Stimulated activated CD4-positive, alpha-beta T cell treated with anti-CD3 and anti-CD28 coated beads, Interleukin-15, amount 100 ng/mL, for 48 hours (primary cell): ENCODE measurements around the gene COL20A1.
"Not testable (repeated sequence)": the region's sequence is repeated elsewhere in the genome, so short reads cannot be mapped to it uniquely, and the experiment has no call there.

Experiments
- DNase-seq, 2 donors: peaks; one replicate each; pipeline ENCODE4 v3.0.0-alpha.2; 2020; ENCODE audit warnings: low read depth in 2 of 2

The COL20A1 gene

DNA sequence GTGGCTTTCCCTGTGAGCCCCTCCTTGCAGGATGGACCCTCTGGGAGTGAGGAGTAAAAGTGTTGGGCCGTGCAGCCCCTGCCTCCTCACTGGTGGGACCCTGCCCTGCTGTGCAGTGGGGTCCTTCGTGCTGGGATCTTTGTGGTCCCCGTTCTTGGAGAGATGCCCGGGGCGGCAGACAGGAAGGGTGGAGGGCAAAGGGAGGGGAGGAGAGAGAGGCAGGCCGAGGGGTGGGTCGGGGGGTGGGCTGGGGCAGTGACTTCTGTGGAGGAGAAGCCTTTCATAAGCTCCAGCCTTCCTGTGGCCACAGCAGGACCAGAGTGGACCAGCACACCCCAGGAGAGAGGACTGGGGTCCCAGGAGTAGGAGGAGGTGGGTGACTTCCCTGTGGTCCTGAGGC is at the start of gene COL20A1:
Gene COL20A1 (plus strand): TSS at position 283 of the 400 bp plus-strand sequence. CDS start 1,922 bp downstream, outside the sequence.
- DNase-seq, result no peak

DNA sequence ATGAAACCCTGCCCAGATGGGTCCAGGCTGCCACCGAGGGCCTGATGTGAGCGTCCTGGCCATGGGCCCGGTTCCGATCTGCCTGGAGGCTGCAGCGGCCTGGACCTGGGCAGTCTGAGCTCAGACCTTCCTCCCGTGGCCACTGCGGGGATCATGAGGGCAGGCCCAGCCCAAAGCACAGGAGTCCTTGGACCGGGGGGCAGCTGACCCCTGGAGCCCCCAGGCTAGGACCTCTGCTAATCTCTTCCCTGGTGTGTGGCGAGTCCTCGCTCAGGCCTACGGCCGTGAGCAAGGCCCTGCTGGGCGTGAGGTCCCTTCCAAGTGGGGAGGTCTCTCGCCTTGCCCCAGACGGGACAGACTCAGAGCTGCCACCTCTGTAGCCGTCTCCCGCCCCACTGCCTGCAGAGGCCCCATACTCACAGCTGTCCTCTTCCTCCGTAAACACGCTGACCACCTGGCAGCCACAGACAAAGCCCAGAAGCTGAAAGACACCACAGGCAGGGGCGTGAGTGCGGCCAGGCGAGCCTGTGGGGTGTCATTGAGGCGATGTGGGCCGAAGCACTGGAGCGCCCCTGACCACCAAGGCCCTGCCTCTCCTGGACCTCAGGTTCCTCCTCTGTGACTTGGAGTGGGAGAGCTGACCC is 49.3 kb upstream of the COL20A1 start:
- DNase-seq, result no peak

DNA sequence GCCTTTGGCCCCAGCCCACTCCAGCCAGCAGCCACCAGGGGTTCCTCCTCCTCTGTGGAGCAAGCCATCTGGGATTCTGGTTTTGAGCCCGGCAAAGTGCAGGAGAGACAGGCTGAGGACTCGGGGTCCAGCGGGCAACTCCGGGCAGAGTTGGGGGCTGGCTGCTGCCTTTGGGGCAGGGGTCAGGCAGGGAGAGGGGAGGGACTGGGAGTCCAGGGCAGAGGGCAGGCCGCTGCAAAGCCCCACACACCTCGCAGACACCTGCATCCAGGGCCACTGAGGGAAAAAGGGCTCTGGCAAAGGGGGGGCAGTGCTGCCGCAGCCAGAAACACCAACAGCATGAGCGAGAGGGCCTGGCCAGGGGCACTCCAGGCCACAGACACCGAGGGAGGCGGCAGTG is 48.5 kb upstream of the COL20A1 start:
- DNase-seq, result no peak

DNA sequence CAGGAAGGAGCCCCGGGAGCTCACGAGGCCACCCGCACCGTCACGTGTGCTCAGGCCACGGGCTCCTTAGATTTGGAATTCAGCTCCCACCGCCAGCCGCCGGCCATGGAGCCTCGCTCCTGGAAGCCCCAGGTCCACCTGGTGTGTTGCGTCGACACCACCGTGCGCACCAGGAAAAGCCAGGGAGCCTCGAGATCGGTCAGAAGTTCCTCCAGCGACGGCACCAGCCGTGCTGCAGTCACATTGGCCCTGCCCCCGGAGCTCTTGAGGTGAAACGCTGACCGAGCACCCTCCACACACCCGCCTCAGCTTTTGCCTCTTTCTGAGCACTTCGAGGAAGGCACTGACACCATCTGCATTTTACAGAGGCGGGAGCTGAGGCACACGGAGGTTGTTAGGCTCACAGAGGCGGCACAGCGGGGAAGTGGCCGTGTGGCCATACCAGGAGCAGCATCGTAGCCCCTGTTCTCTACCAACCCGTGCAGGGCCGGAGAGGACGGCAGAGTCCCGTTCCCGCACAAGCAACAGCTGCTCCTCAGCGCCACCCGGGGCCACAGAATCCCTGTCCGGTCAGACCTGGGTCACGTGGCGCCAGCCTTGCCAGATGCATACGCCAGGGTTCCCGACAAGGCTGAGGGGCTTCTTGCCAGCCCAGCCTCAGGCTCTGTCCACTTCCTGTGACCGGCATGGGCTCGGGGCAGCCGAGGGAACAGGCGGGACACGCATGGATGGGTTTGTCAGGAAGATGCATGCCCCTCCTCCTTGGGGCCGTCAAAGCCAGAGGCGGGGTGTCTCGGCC is 46.3 kb upstream of the COL20A1 start:
- DNase-seq, result no peak

DNA sequence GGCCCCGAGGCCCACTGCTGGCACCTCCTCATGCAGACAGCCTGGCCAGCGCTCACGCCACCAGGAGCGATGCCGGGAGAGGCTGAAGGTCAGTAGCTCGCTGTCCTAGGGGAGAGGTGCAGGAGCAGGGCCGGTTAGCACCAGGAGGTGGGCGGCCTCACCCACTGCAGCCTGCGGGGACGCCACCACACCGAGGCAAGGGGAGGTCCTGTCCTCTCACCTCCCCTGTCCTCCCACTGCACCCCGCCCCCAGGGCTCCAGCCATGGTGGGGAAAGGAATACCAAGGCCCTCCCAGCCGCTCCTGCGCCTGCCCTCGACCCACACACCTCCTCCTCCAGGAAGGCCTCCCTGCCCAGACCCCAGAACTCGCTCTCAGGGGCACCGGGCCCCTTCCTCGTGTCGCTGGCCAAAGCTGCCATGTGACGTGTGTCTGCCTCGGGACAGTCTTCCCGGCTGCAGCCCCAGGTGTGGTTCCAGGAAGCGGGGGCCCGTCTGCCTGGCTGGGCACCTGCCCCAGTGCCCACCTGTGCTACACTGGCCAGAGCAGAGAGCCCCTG is 45.2 kb upstream of the COL20A1 start:
- no peak for DNase-seq

- DNase-seq, result no peak
These were observed 44.0 kb upstream of the COL20A1 start for GRCh38 chr20:63248835-63249591.

DNA sequence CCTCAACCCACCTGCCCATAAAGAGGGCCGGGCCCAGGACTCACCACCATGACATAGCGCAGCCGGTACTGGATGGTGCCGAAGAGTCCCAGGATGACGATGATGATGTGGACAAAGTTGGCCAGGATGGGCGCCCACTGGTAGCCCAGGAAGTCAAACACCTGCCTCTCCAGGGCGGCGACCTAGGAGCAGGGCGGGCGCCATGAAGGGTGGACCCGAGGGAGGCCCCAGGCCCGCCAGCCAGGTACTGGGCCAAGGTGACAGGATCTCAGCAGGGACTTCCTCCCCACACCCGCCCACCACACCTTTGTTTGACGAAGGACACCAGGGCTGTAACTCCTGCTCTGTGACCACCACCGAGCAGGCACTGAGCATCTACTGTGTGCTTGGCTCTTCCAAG is 43.1 kb upstream of the COL20A1 start:
- DNase-seq, result no peak

- not testable (repeated sequence) for DNase-seq
These were observed 41.6 kb upstream of the COL20A1 start for GRCh38 chr20:63251350-63251749.

GRCh38 chr20:63252284-63252711 is 40.7 kb upstream of the COL20A1 start:
- no peak for DNase-seq

GRCh38 chr20:63253065-63253437 is 39.9 kb upstream of the COL20A1 start:
- no peak for DNase-seq

GRCh38 chr20:63253438-63254231 is 39.4 kb upstream of the COL20A1 start:
- no peak for DNase-seq

DNA sequence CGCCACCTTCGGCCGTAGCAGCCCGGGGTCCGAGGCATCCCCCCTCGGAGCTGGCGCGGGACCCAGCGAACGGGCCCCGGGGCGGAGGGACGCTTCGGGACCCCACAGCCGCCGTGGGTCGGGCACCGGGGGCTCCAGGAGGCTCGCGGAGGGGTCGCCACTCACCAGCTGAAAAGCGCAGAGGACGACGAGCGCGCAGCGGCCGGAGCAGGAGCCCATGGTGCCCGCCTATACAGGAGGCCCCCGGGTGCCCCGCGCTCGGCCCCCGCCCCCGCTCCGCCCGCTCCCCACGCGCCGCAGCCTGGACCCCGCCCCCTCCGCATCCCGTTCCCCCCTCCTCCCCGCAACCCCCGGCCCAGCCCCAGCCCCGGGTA is 38.8 kb upstream of the COL20A1 start, which contains the start of gene NKAIN4:
Gene NKAIN4 (minus strand): TSS at position 232 of the 374 bp plus-strand sequence. CDS start 13 bp downstream, at position 219.
- no peak for DNase-seq

- no peak for DNase-seq
These were observed 38.2 kb upstream of the COL20A1 start for GRCh38 chr20:63254606-63255384.

DNA sequence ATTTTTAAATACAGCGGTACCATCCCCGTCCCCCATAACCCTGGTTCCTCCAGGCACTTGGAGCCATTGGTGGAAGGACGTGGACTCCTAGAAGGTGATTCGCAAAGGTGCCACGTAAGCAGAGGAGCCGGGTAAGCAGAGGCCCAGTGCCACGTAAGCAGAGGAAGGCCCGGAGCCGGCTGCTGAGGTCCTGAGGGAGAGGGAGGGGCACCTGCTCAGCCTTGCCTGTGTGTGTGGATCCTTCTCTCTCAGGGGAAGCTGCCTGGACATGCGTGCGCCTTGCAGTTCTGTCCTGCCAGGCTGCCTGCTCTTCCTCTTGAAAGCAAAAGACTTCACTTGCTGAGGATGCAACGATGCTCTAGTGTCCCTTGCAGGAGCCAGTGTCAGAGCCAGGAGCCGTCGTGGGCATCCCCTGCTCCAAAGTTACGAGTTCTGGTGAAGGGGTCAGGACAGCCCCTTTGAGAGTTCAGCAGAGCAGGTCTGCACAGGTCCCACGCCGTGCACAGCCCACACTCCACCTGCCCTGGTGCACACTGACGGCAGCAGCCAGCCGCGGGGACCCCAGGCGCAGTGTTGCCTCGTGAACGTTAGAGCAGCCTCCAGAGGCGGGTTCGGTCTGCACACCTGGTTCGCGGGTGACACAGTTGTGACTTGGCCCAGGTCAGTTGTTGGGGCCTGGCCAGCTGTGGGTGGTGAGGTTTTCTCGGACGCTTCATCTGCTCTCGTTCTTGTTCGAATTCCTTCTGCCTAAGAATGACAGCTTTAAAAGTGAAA is 36.9 kb upstream of the COL20A1 start:
- no peak for DNase-seq

DNA sequence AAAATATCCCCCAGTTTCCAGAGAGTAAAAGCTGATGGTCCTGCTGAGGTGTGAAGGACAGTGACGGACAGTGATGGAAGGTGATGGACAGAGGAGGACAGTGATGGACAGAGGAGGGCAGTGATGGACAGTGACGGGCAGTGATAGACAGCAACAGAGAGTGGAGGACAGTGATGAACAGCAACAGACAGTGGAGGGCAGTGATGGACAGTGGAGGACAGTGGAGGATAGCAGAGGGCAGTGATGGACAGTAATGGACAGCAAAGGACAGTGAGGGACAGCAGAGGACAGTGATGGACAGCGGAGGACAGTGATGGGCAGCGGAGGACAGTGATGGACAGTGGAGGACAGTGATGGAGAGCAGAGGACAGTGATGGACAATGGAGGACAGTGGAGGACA is 36.0 kb upstream of the COL20A1 start:
- no peak for DNase-seq

DNA sequence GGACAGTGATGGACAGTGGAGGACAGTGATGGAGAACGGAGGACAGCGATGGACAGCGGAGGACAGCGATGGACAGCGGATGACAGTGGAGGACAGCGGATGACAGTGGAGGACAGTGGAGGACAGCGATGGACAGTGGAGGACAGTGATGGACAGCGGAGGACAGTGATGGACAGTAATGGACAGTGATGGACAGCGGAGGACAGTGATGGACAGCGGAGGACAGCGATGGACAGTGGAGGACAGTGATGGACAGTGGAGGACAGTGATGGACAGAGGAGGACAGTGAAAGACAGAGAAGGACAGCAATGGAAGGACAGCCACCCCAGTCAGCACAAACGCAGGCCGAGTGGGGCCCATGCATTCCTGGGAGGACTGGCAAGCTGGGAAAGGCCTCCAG is 35.4 kb upstream of the COL20A1 start:
- no peak for DNase-seq

DNA sequence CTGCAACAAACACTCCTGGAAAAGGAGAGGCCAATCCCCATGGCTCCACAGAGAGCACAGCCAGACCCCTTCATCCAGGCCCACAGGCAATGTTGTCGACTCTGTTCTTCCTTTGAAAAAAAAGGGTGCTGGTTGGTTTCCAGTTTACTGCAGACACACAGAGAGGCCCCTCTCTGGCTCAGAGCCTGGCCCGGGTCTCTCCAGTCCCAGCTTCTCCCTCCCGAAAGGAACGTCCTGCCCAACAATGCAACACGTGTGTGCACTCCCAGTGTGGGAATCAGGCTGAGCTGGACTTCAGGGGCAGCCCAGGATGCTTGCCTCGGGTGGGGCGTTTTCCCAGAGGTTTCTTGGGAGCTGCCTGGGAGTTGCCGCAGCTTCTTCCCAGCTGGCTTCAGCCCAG is 34.2 kb upstream of the COL20A1 start:
- DNase-seq, result no peak

- no peak for DNase-seq
These were observed 33.1 kb upstream of the COL20A1 start for GRCh38 chr20:63259734-63260460.

DNA sequence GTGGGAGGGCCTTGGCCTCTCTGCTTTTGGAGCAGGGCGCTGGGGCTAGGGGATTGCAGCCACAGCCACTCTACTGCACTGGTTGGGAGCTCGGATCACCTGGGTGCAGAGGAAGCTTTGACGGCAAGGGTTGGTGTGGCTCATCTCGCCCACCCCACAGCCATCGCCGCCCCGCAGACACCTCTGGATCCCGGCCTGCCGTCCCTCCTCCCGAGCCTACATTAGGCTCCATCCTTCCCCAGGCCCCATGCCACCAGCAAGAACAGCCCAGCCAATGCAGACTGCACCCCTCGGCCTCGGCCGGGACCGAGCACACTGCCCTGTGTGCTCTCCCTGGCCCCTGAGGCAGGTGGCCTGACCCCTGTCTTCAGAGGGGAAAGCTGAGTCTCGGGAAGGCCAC is 32.5 kb upstream of the COL20A1 start:
- no peak for DNase-seq
